ENCODE results near the gene AGFG2. TPM values are rescaled to one million over a fixed set of nuclear protein-coding genes. Genes with fewer than 3 reads are reported as not detected.

AGFG2 gene
- total and polyA plus RNA-seq, 2 of the 13 experiments (the other 11 are each of a cell fraction or from before 2014, with no cell fraction given): 125 to 132 TPM

GRCh38 chr7:100546129-100546925 is 7.3 kb downstream of the AGFG2 start (continued):
- no peak for TF ChIP-seq ZNF142 (CRISPR knock-in tag; IDR thresholded peaks at IDR 0.05)
- TF ChIP-seq NFYB (CRISPR knock-in tag; IDR thresholded peaks at IDR 0.05): no peak
- no peak for TF ChIP-seq HOXA9 (CRISPR knock-in tag; IDR thresholded peaks at IDR 0.05; ENCODE audit: borderline replicate concordance)
- TF ChIP-seq ZSCAN5A (CRISPR knock-in tag; IDR thresholded peaks at IDR 0.05; ENCODE audit: borderline replicate concordance): no peak
- TF ChIP-seq MTF1 (CRISPR knock-in tag; IDR thresholded peaks at IDR 0.05): no peak
- TF ChIP-seq RXRA (CRISPR knock-in tag; IDR thresholded peaks at IDR 0.05): no peak; the same call in 1 of the 2 replicates
- no peak for TF ChIP-seq RNF2 (conservative IDR thresholded peaks at IDR 0.05; ENCODE audit: low read depth)
- no peak for TF ChIP-seq THAP7 (CRISPR knock-in tag; IDR thresholded peaks at IDR 0.05)
- TF ChIP-seq ZFP36L1 (CRISPR knock-in tag; IDR thresholded peaks at IDR 0.05): no peak
- no peak for TF ChIP-seq SMAD1 (CRISPR knock-in tag; IDR thresholded peaks at IDR 0.05; ENCODE audit: borderline replicate concordance, low read depth)
- no peak for TF ChIP-seq NRL (CRISPR knock-in tag; IDR thresholded peaks at IDR 0.05; ENCODE audit: borderline replicate concordance)
- TF ChIP-seq SOX5 (CRISPR knock-in tag; IDR thresholded peaks at IDR 0.05; ENCODE audit: borderline replicate concordance): peak; percentile 93
- TF ChIP-seq IRF9 (CRISPR knock-in tag; IDR thresholded peaks at IDR 0.05; ENCODE audit: borderline replicate concordance): no peak
- TF ChIP-seq HMGXB3 (CRISPR knock-in tag; IDR thresholded peaks at IDR 0.05; ENCODE audit: borderline replicate concordance): no peak; the same call in 1 of the 2 replicates
- no peak for TF ChIP-seq MAFK (conservative IDR thresholded peaks at IDR 0.05 in 1 of 2, IDR thresholded peaks at IDR 0.05 in 1 of 2; ENCODE audit: low read length in 2 of 2)
